RWPE2 (cell line): ENCODE measurements around the gene AOPEP.

Source experiments
- ATAC-seq: fragments of 200-7000 bp; cut with Tn5 transposase; 3 replicates; pipeline ENCODE4 v1.9.1; 2021; ENCODE audit warnings: low read depth
- DNase-seq: peaks from one replicate; pipeline ENCODE4 v3.0.0-alpha.2; 2020; ENCODE audit warnings: low spot score
- H3K27ac ChIP-seq: fragments of 450-650 bp; 2 replicates; pipeline ENCODE4 v1.5.1; 2017; ENCODE audit warnings: mild to moderate bottlenecking; ENCODE audit not compliant: poor library complexity, severe bottlenecking
- H3K27me3 ChIP-seq: fragments of 250-450 bp; sonication (Bioruptor Pico); 2 replicates; pipeline ENCODE4 v1.5.1; 2021; ENCODE audit warnings: mild to moderate bottlenecking, moderate library complexity; ENCODE audit not compliant: insufficient read depth, poor library complexity, severe bottlenecking
- H3K36me3 ChIP-seq: fragments of 250-450 bp; sonication (Bioruptor Pico); 2 replicates; pipeline ENCODE4 v1.5.1; 2020; ENCODE audit warnings: low read depth, mild to moderate bottlenecking, moderate library complexity
- H3K4me1 ChIP-seq: fragments of 250-450 bp; sonication (Bioruptor Pico); 2 replicates; pipeline ENCODE4 v1.5.1; 2021; ENCODE audit warnings: mild to moderate bottlenecking, moderate library complexity; ENCODE audit not compliant: insufficient read depth, poor library complexity, severe bottlenecking
- H3K4me3 ChIP-seq: fragments of 250-450 bp; sonication (Bioruptor Pico); 2 replicates; pipeline ENCODE4 v1.5.1; 2021; ENCODE audit warnings: mild to moderate bottlenecking, moderate library complexity; ENCODE audit not compliant: severe bottlenecking
- H3K9me3 ChIP-seq: fragments of 250-450 bp; sonication (Bioruptor Pico); 2 replicates; pipeline ENCODE4 v1.5.1; 2021; ENCODE audit warnings: mild to moderate bottlenecking, moderate library complexity; ENCODE audit not compliant: severe bottlenecking
- CTCF ChIP-seq: fragments of 450-650 bp; IDR thresholded peaks from one replicate; pipeline ENCODE4 v1.5.1; 2017; ENCODE audit warnings: mild to moderate bottlenecking, moderate library complexity; ENCODE audit not compliant: poor library complexity, severe bottlenecking

AOPEP gene

GRCh38 chr9:94785215-94786169 is 59.0 kb downstream of the AOPEP start:
- no peak for DNase-seq
- Histone ChIP-seq H3K36me3 (no peaks in the 10 kb centered on the region), H3K27me3 (no peaks in the 10 kb centered on the region), H3K27ac (no peak overlapping the region), H3K9me3 (no peaks in the 10 kb centered on the region), H3K4me3 (no peak overlapping the region), H3K4me1 (peaks cover 11% of the 10 kb centered on the region)
- no peak for ATAC-seq
- TF ChIP-seq CTCF = no peak

- Histone ChIP-seq H3K27me3 (no peaks in the 10 kb centered on the region), H3K36me3 (no peaks in the 10 kb centered on the region), H3K4me3 (no peak overlapping the region), H3K27ac (no peak overlapping the region), H3K9me3 (no peaks in the 10 kb centered on the region), H3K4me1 (peaks cover 11% of the 10 kb centered on the region)
- no peak for DNase-seq
- no peak for TF ChIP-seq CTCF
- no peak for ATAC-seq
Measured at GRCh38 chr9:94786586-94786985, 60.1 kb downstream of the AOPEP start.

- TF ChIP-seq CTCF = no peak
Measured at GRCh38 chr9:94787266-94787665, 60.8 kb downstream of the AOPEP start.

GRCh38 chr9:94788570-94789105 is 62.1 kb downstream of the AOPEP start:
- ATAC-seq = no peak
- no peak overlapping the region for H3K27ac ChIP-seq
- H3K4me1 ChIP-seq = peaks cover 8% of the 10 kb centered on the region
- H3K27me3 ChIP-seq = no peaks in the 10 kb centered on the region
- no peaks in the 10 kb centered on the region for H3K9me3 ChIP-seq
- no peak for TF ChIP-seq CTCF
- no peak for DNase-seq
- no peak overlapping the region for H3K4me3 ChIP-seq
- no peaks in the 10 kb centered on the region for H3K36me3 ChIP-seq

More at GRCh38 chr9:94787266-94787665, 60.8 kb downstream of the AOPEP start:
- no peak overlapping the region for H3K27ac ChIP-seq
- no peaks in the 10 kb centered on the region for H3K9me3 ChIP-seq
- H3K4me1 ChIP-seq = peaks cover 11% of the 10 kb centered on the region
- no peak overlapping the region for H3K4me3 ChIP-seq
- no peak for DNase-seq
- no peaks in the 10 kb centered on the region for H3K36me3 ChIP-seq
- no peak for ATAC-seq
- H3K27me3 ChIP-seq = no peaks in the 10 kb centered on the region

- ATAC-seq = no peak
- Histone ChIP-seq H3K27me3 (no peaks in the 10 kb centered on the region), H3K27ac (no peak overlapping the region)
Measured at GRCh38 chr9:94791435-94791834, 64.9 kb downstream of the AOPEP start.

More at GRCh38 chr9:94791435-94791834, 64.9 kb downstream of the AOPEP start:
- Histone ChIP-seq H3K4me3 (no peak overlapping the region), H3K9me3 (no peaks in the 10 kb centered on the region), H3K4me1 (peaks cover 3% of the 10 kb centered on the region), H3K36me3 (no peaks in the 10 kb centered on the region)
- TF ChIP-seq CTCF = no peak
- no peak for DNase-seq
